HFFc6 (cell line): ENCODE measurements around the gene CADM2. TPM values are rescaled to one million over a fixed set of nuclear protein-coding genes. Genes with fewer than 3 reads are reported as not detected.
A peak's percentile ranks its signal among the peaks of the same experiment; 100 is the strongest.

Experiments
- DNase-seq: peaks from one replicate; pipeline ENCODE4 v3.0.0-alpha.2; 2018
- H3K27ac Mint-ChIP-seq: 2 replicates; pipeline ENCODE4 v1.8.0; 2020; ENCODE audit warnings: mild to moderate bottlenecking, mixed read lengths
- H3K27me3 Mint-ChIP-seq: 2 replicates; pipeline ENCODE4 v1.8.0; 2021; ENCODE audit warnings: mild to moderate bottlenecking, moderate library complexity, mixed read lengths; ENCODE audit not compliant: insufficient read depth
- H3K36me3 Mint-ChIP-seq: 2 replicates; pipeline ENCODE4 v1.8.0; 2021; ENCODE audit warnings: low read depth, mixed read lengths
- H3K4me1 Mint-ChIP-seq: 2 replicates; pipeline ENCODE4 v1.8.0; 2020; ENCODE audit warnings: low read depth, mixed read lengths
- H3K4me3 Mint-ChIP-seq: 2 replicates; pipeline ENCODE4 v1.8.0; 2020; ENCODE audit warnings: mild to moderate bottlenecking, moderate library complexity, mixed read lengths
- H3K9me3 Mint-ChIP-seq: 2 replicates; pipeline ENCODE4 v1.8.0; 2020; ENCODE audit warnings: mild to moderate bottlenecking, mixed read lengths
- CTCF ChIP-seq: fragments of 200-600 bp; sonication (generic); IDR thresholded peaks from 2 replicates; pipeline ENCODE4 v1.5.0; 2021; ENCODE audit warnings: antibody characterized with exemption, mild to moderate bottlenecking
- total RNA-seq, 6 experiments: library from RNA; stranded (reverse); fragmentation: NEBNext Ultra II Directional; extraction: Animal tissue kit (Norgen Biotek cat#: 25700); gene quantifications; 2 replicates in 1 of 6; 3 replicates in 5 of 6; pipeline ENCODE4 v1.2.3, GENCODE V29; 2021

CADM2 gene
- total RNA-seq, 6 experiments from 2014 or later, result not detected

GRCh38 chr3:85288257-85288656 is 329.5 kb downstream of the CADM2 start:
- no peaks in the 10 kb centered on the region for H3K4me1 Mint-ChIP-seq
- no peak for TF ChIP-seq CTCF
- no peaks in the 10 kb centered on the region for H3K27me3 Mint-ChIP-seq
- H3K9me3 Mint-ChIP-seq, result peaks cover 22% of the 10 kb centered on the region
- H3K36me3 Mint-ChIP-seq, result no peaks in the 10 kb centered on the region
- DNase-seq, result no peak
- H3K4me3 Mint-ChIP-seq, result no peak overlapping the region
- H3K27ac Mint-ChIP-seq, result no peak overlapping the region

GRCh38 chr3:85297291-85297690 is 338.5 kb downstream of the CADM2 start:
- H3K4me1 Mint-ChIP-seq, result no peaks in the 10 kb centered on the region
- TF ChIP-seq CTCF, result no peak
- DNase-seq, result no peak
- no peaks in the 10 kb centered on the region for H3K27me3 Mint-ChIP-seq
- H3K27ac Mint-ChIP-seq, result no peak overlapping the region
- peaks cover 20% of the 10 kb centered on the region for H3K9me3 Mint-ChIP-seq
- H3K4me3 Mint-ChIP-seq, result no peak overlapping the region
- H3K36me3 Mint-ChIP-seq, result no peaks in the 10 kb centered on the region

GRCh38 chr3:85298032-85298431 is 339.2 kb downstream of the CADM2 start:
- Mint-ChIP-seq H3K27ac (no peak overlapping the region), H3K9me3 (peaks cover 20% of the 10 kb centered on the region), H3K27me3 (no peaks in the 10 kb centered on the region), H3K36me3 (no peaks in the 10 kb centered on the region), H3K4me1 (no peaks in the 10 kb centered on the region), H3K4me3 (no peak overlapping the region)
- DNase-seq, result no peak
- TF ChIP-seq CTCF, result no peak

GRCh38 chr3:85303156-85303555 is 344.4 kb downstream of the CADM2 start:
- Mint-ChIP-seq H3K4me1 (no peaks in the 10 kb centered on the region), H3K4me3 (no peak overlapping the region), H3K9me3 (peaks cover 10% of the 10 kb centered on the region), H3K36me3 (no peaks in the 10 kb centered on the region), H3K27me3 (no peaks in the 10 kb centered on the region), H3K27ac (no peak overlapping the region)
- DNase-seq, result no peak
- no peak for TF ChIP-seq CTCF

GRCh38 chr3:85304360-85304964 is 345.7 kb downstream of the CADM2 start:
- H3K4me3 Mint-ChIP-seq, result no peak overlapping the region
- peak; percentile 65 for TF ChIP-seq CTCF
- H3K4me1 Mint-ChIP-seq, result no peaks in the 10 kb centered on the region
- no peaks in the 10 kb centered on the region for H3K27me3 Mint-ChIP-seq
- no peaks in the 10 kb centered on the region for H3K36me3 Mint-ChIP-seq
- H3K27ac Mint-ChIP-seq, result no peak overlapping the region
- peaks cover 8% of the 10 kb centered on the region for H3K9me3 Mint-ChIP-seq
- DNase-seq, result no peak

GRCh38 chr3:85312331-85312730 is 353.5 kb downstream of the CADM2 start:
- no peak overlapping the region for H3K4me3 Mint-ChIP-seq
- no peak overlapping the region for H3K27ac Mint-ChIP-seq
- no peaks in the 10 kb centered on the region for H3K27me3 Mint-ChIP-seq
- no peak for TF ChIP-seq CTCF
- DNase-seq, result no peak
- no peaks in the 10 kb centered on the region for H3K36me3 Mint-ChIP-seq
- no peaks in the 10 kb centered on the region for H3K4me1 Mint-ChIP-seq
- H3K9me3 Mint-ChIP-seq, result peaks cover 16% of the 10 kb centered on the region
